Gastrocnemius medialis (tissue), 4 donors: ENCODE measurements around the gene NF2.

ENCODE experiments used
- CTCF ChIP-seq, 5 experiments: fragments of 450-650 bp in 3 of 5; fragments of 200-600 bp in 2 of 5; sonication (generic) in 2 of 5; IDR thresholded peaks in 4 of 5; conservative IDR thresholded peaks in 1 of 5; 1 replicate in 4 of 5; 2 replicates in 1 of 5; pipeline ENCODE4 v1.5.1; 2016 to 2019; ENCODE audit warnings: antibody characterized with exemption in 5 of 5, mild to moderate bottlenecking in 3 of 5, moderate library complexity in 3 of 5
- POLR2A ChIP-seq, 2 donors: fragments of 450-650 bp; IDR thresholded peaks; one replicate each; pipeline ENCODE4 v1.6.1; 2017; ENCODE audit warnings: antibody characterized with exemption in 2 of 2, mild to moderate bottlenecking in 2 of 2, moderate library complexity in 2 of 2

- TF ChIP-seq POLR2A (IDR thresholded peaks at IDR 0.05): no peak
- no peak for TF ChIP-seq CTCF (IDR thresholded peaks at IDR 0.05 in 4 of 5, conservative IDR thresholded peaks at IDR 0.05 in 1 of 5)
Observed at GRCh38 chr22:29623553-29624169, 20.2 kb downstream of the NF2 start.
